BLaER1 treated with 17β-estradiol and CSF1 and Interleukin-3, amounts not matched to agents 10 nM and 100 nM (cell line): Measurements from ENCODE around the gene ELL.
A peak's percentile ranks its signal among the peaks of the same experiment; 100 is the strongest.

ENCODE experiments used
- H3K27ac ChIP-seq, 11 experiments: shearing (Covaris generic); formaldehyde crosslinking; 2 replicates each; pipeline ENCODE4 v1.8.1; 2022
- H3K27me3 ChIP-seq, 11 experiments: shearing (Covaris generic); formaldehyde crosslinking; 2 replicates each; pipeline ENCODE4 v1.8.1; 2022
- H3K36me3 ChIP-seq, 11 experiments: shearing (Covaris generic); formaldehyde crosslinking; 2 replicates each; pipeline ENCODE4 v1.8.1; 2022
- H3K4me1 ChIP-seq, 10 experiments: shearing (Covaris generic); formaldehyde crosslinking; 2 replicates each; pipeline ENCODE4 v1.8.1; 2022
- H3K4me2 ChIP-seq, 11 experiments: shearing (Covaris generic); formaldehyde crosslinking; 2 replicates each; pipeline ENCODE4 v1.8.1; 2022
- H3K4me3 ChIP-seq, 10 experiments: shearing (Covaris generic); formaldehyde crosslinking; 2 replicates each; pipeline ENCODE4 v1.8.1; 2022
- H3K9ac ChIP-seq, 11 experiments: shearing (Covaris generic); formaldehyde crosslinking; 2 replicates each; pipeline ENCODE4 v1.8.1; 2022
- H3K9me3 ChIP-seq, 11 experiments: shearing (Covaris generic); formaldehyde crosslinking; replicated peaks in 1 of 11; 2 replicates each; pipeline ENCODE4 v1.8.1; 2022
- H4K20me1 ChIP-seq, 11 experiments: shearing (Covaris generic); formaldehyde crosslinking; 2 replicates each; pipeline ENCODE4 v1.8.1; 2022
- Cebpa-rat ChIP-seq, 11 experiments: shearing (Covaris generic); IDR thresholded peaks; 2 replicates each; pipeline ENCODE4 v1.8.1; 2022

Gene ELL

DNA sequence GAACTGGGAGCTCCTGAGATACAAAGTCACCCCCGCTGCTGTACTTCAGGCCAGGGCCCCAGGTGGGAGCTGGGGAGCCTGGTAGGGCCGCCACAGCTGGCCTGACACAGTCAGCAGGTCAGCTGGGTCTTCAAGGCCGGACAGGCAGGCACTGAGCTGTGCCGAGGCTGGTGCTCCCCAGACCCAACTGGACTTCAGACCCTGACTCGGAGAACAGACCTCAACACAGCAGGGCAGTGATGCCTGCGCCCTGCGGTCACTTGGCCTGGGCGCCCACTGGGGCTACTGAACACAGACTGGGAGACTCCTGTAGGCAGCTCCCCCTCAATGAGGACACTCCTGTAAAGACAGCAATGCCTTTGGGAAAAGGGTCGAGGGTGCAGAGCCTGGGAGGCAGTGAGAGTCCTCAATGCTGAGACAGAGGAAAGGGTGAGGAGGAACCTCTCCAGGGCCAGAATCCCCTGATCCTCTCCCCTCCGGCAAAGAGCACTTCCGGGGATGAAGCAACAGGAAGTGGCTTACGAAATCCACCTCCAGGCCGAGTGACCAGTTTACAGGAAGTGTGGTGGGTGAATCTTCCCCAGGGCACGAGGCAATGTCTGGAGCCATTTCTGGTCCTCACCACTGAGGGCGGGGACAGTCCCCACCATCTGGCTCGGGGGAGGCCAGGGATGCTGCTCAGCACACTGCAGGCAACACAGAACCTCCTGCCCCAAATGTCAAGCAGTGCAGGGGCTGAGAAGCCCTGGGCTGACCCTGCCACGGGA lies 43.1 kb downstream of the ELL start:
- H3K27ac ChIP-seq, result peak overlapping the region; percentile 89 to 100 (median 98)
- H4K20me1 ChIP-seq, result peaks cover 0 to 36% (median 0%) of the 10 kb centered on the region in 11 experiments; a peak in 5 of 22 replicates
- no peaks in the 10 kb centered on the region for H3K27me3 ChIP-seq
- TF ChIP-seq Cebpa-rat (IDR thresholded peaks at IDR 0.05), result peak; percentile 95 to 99 (median 98)
- H3K36me3 ChIP-seq, result peaks cover 0 to 42% (median 16%) of the 10 kb centered on the region in 11 experiments; a peak in 11 of 22 replicates
- peak overlapping the region; percentile 80 to 91 (median 85) for H3K9ac ChIP-seq
- peak overlapping the region; percentile 86 to 99 (median 96) for H3K4me2 ChIP-seq
- peaks cover 84 to 100% (median 98%) of the 10 kb centered on the region in 10 experiments for H3K4me1 ChIP-seq
- H3K9me3 ChIP-seq, result peaks cover 0 to 26% (median 0%) of the 10 kb centered on the region in 11 experiments; a peak in 7 of 22 replicates
- peak overlapping the region in 7 of 10 experiments; percentile 23 to 58 (median 33); a peak in 14 of 20 replicates for H3K4me3 ChIP-seq

DNA sequence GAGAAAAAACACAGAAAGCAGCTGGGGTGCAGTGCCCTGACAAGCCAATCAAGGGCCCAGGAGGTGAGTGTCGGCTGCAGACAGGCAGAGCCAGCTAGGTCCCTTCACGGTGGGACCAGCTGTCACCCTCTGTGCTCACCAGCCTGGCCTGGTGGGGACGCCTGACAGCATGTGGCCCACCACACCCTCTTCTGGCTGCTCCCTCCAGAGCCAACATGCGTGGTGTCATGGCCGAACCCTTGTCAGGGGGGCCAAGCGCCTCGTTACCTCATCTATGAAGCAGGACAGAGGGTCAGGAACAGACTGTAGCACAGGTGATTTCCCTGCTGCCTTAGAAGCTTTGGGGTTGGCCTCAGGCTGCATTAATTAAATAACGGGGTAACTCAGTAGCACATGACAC lies 43.9 kb downstream of the ELL start:
- Histone ChIP-seq H3K9ac (peak overlapping the region; percentile 76 to 91 (median 85)), H3K27me3 (no peaks in the 10 kb centered on the region), H3K9me3 (peaks cover 0 to 26% (median 0%) of the 10 kb centered on the region in 11 experiments; a peak in 7 of 22 replicates), H3K27ac (peak overlapping the region; percentile 89 to 100 (median 98)), H3K4me3 (peak overlapping the region in 7 of 10 experiments; percentile 3 to 58 (median 33); a peak in 7 of 20 replicates), H3K36me3 (peaks cover 0 to 47% (median 19%) of the 10 kb centered on the region in 11 experiments; a peak in 13 of 22 replicates), H3K4me2 (peak overlapping the region; percentile 86 to 99 (median 96)), H3K4me1 (peaks cover 77 to 100% (median 92%) of the 10 kb centered on the region in 10 experiments), H4K20me1 (peaks cover 0 to 37% (median 5%) of the 10 kb centered on the region in 11 experiments; a peak in 7 of 22 replicates)
- no peak for TF ChIP-seq Cebpa-rat (IDR thresholded peaks at IDR 0.05)

DNA sequence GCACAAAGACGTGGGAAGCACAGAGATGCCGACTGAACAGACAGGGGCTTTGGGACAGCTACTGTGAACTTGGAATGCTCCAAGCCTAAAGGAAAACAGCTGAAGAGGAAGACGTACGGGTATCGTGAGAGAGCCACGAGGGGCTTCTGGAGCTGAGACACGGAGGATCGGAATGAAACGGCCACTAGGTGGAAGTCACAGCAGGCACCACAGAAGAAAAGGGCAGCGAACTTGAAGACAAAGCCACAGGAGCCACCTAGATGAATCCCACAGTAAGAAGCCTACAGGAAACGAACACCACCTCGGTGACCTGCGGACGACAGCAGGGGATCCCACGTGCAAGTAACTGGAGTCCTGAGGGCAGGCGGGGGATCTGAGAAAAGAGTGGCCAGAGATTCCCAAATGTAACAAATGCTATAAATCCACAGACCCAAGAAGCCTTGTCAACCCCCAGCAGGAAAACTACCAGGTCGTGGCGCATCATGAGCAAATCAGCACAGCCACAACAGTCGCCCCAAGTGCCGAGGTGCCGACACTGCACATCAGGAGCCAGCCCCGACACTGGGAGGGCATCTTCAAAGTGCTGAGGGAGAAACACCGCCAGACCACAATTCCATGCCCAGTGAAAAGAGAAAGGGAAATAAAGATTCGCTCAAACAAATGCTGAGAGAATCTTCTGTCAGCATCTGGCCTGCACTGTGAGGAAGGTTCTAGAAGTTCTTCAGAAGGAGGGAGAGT lies 44.7 kb downstream of the ELL start:
- Histone ChIP-seq H3K27ac (peak overlapping the region; percentile 89 to 100 (median 98)), H3K9ac (peak overlapping the region; percentile 76 to 91 (median 85); a peak in 21 of 22 replicates), H3K9me3 (peaks cover 0 to 23% (median 0%) of the 10 kb centered on the region in 11 experiments; a peak in 7 of 22 replicates), H3K36me3 (peaks cover 3 to 55% (median 25%) of the 10 kb centered on the region in 11 experiments; a peak in 18 of 22 replicates), H4K20me1 (peaks cover 0 to 43% (median 6%) of the 10 kb centered on the region in 11 experiments; a peak in 7 of 22 replicates), H3K4me2 (peak overlapping the region; percentile 86 to 99 (median 96)), H3K4me1 (peaks cover 72 to 100% (median 84%) of the 10 kb centered on the region in 10 experiments), H3K27me3 (no peaks in the 10 kb centered on the region), H3K4me3 (peak overlapping the region in 6 of 10 experiments; percentile 3 to 58 (median 26); a peak in 7 of 20 replicates)
- TF ChIP-seq Cebpa-rat (IDR thresholded peaks at IDR 0.05), result no peak

DNA sequence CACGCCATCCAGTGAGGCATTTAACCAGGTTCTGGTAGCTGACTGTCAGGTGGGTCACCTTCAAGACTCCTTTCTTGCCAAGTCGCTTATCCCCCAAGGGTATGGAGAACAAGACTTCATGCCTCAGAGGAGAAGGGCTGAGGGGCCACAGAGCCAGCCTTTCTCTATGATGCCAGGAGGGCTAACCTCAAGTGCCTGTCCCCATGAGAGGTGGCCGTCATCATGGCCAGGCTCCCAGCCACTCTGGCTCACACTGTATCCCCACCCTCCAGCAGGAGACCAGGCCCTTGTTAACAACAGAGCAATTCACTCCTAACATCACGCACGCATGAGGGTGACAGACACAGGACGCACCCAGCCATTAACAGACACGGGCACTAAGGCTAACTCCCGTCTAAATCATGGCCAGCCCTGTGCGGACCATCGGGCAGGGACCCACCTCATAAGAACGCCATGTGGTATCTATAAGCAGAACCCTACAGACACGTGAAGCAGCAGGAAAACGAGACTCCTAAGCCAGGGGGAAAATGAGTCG lies 45.3 kb downstream of the ELL start:
- TF ChIP-seq Cebpa-rat (IDR thresholded peaks at IDR 0.05), result no peak
- Histone ChIP-seq H4K20me1 (peaks cover 0 to 45% (median 6%) of the 10 kb centered on the region in 11 experiments; a peak in 7 of 22 replicates), H3K9me3 (peaks cover 0 to 17% (median 0%) of the 10 kb centered on the region in 11 experiments; a peak in 7 of 22 replicates), H3K4me1 (peaks cover 72 to 100% (median 78%) of the 10 kb centered on the region in 10 experiments), H3K4me2 (peak overlapping the region; percentile 86 to 99 (median 96)), H3K36me3 (peaks cover 4 to 57% (median 25%) of the 10 kb centered on the region in 11 experiments; a peak in 21 of 22 replicates), H3K4me3 (peak overlapping the region in 3 of 10 experiments; percentile 2 to 58 (median 26); a peak in 3 of 20 replicates), H3K27me3 (no peaks in the 10 kb centered on the region), H3K27ac (peak overlapping the region; percentile 89 to 100 (median 98)), H3K9ac (peak overlapping the region; percentile 65 to 91 (median 85); a peak in 19 of 22 replicates)

DNA sequence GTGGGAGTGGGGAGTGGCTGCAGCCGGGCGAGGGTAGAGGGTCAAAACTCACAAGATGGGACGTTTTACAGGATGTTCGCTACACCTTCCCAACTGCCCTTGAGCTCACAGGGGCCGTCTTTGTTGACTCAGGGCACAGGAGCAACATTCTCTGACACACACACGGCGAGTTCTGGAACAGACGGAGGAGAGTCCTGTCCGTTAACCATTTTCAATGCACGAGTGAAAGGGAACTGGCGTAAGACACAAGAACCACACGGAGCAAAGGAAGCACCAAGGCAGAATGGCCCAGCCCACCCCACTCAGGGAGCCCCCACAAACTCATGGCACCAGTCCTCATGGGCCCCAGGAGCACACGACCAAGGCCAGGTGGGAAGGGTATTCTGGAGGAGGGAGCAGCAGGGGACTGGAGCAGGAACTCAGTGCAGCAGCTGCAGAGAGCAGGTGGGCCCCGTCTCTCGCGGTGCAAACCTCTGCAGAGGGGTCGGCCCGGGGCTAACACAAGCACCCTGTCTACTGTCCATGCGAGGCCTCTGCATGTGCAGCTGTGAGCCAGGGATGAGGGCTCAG lies 46.0 kb downstream of the ELL start:
- H3K36me3 ChIP-seq, result peaks cover 11 to 63% (median 32%) of the 10 kb centered on the region in 11 experiments; a peak in 21 of 22 replicates
- H3K4me3 ChIP-seq, result peak overlapping the region in 3 of 10 experiments; percentile 2 to 12 (median 11); a peak in 2 of 20 replicates
- no peaks in the 10 kb centered on the region for H3K27me3 ChIP-seq
- TF ChIP-seq Cebpa-rat (IDR thresholded peaks at IDR 0.05), result no peak
- H3K4me1 ChIP-seq, result peaks cover 64 to 100% (median 73%) of the 10 kb centered on the region in 10 experiments
- peaks cover 0 to 48% (median 12%) of the 10 kb centered on the region in 11 experiments; a peak in 8 of 22 replicates for H4K20me1 ChIP-seq
- H3K4me2 ChIP-seq, result peak overlapping the region; percentile 86 to 99 (median 96)
- H3K27ac ChIP-seq, result peak overlapping the region; percentile 22 to 99 (median 98); a peak in 20 of 22 replicates
- peaks cover 0 to 16% (median 0%) of the 10 kb centered on the region in 11 experiments; a peak in 7 of 22 replicates for H3K9me3 ChIP-seq
- peak overlapping the region; percentile 0 to 86 (median 40); a peak in 14 of 22 replicates for H3K9ac ChIP-seq

DNA sequence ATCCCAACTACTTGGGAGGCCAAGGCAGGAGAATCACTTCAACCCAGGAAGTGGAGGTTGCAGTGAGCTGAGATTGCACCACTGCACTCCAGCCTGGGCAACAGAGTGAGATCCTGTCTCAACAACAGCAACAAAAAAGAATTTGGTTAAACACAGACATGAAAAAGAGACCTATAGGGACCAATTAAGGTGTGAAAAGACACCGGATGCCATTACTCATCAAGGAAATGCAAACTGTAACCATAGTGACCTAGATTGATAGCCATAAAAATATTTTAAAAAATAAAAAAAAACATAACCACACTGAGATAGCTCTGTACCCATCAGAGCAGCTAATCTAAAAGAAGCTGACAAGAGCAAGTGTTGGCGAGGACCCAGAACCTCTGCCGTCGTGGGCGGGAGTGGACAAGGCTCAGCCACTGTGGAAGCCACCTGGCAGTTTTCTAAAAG lies 46.8 kb downstream of the ELL start:
- peaks cover 13 to 72% (median 40%) of the 10 kb centered on the region in 11 experiments; a peak in 21 of 22 replicates for H3K36me3 ChIP-seq
- peaks cover 1 to 55% (median 20%) of the 10 kb centered on the region in 11 experiments; a peak in 14 of 22 replicates for H4K20me1 ChIP-seq
- H3K4me1 ChIP-seq, result peaks cover 56 to 100% (median 72%) of the 10 kb centered on the region in 10 experiments
- H3K4me2 ChIP-seq, result peak overlapping the region; percentile 86 to 99 (median 96)
- H3K27me3 ChIP-seq, result no peaks in the 10 kb centered on the region
- TF ChIP-seq Cebpa-rat (IDR thresholded peaks at IDR 0.05), result no peak
- H3K4me3 ChIP-seq, result peak overlapping the region in 1 of 10 experiments; percentile 2; a peak in 2 of 20 replicates
- peak overlapping the region in 4 of 11 experiments; percentile 48 to 86 (median 56); a peak in 5 of 22 replicates for H3K9ac ChIP-seq
- peak overlapping the region; percentile 22 to 99 (median 98); a peak in 21 of 22 replicates for H3K27ac ChIP-seq
- H3K9me3 ChIP-seq, result peaks cover 0 to 16% (median 0%) of the 10 kb centered on the region in 11 experiments; a peak in 7 of 22 replicates

DNA sequence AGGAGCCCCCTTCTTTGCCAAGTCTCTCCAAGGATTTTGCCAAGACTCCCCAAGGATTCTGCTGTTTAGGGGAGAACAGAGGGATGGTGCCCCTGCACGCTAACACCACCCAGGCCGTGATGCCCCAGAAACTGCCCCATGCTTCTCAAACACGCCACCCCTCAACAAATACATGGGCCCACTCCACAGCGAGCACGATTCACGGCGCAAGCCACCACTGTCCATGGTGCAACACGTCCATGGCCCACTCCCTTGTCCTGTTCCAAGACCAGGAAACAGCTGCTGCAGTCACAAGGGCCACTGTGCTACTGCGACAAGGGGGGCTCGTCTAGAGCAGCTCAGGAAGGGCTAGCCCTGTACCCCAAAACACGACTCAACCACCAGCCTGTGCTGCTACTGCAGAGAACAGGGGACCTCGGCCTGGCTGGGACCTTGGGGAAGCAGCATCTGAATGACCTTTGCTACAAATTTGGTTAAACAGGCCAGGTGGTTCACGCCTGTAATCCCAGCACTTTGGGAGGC lies 47.4 kb downstream of the ELL start:
- peaks cover 13 to 78% (median 43%) of the 10 kb centered on the region in 11 experiments; a peak in 21 of 22 replicates for H3K36me3 ChIP-seq
- no peaks in the 10 kb centered on the region for H3K27me3 ChIP-seq
- H3K9me3 ChIP-seq, result peaks cover 0 to 16% (median 0%) of the 10 kb centered on the region in 11 experiments; a peak in 7 of 22 replicates
- H3K9ac ChIP-seq, result peak overlapping the region in 3 of 11 experiments; percentile 28 to 65 (median 52); a peak in 5 of 22 replicates
- peaks cover 50 to 100% (median 72%) of the 10 kb centered on the region in 10 experiments for H3K4me1 ChIP-seq
- peak overlapping the region; percentile 22 to 99 (median 98); a peak in 20 of 22 replicates for H3K27ac ChIP-seq
- peaks cover 7 to 58% (median 26%) of the 10 kb centered on the region in 11 experiments; a peak in 17 of 22 replicates for H4K20me1 ChIP-seq
- TF ChIP-seq Cebpa-rat (IDR thresholded peaks at IDR 0.05), result no peak
- peak overlapping the region; percentile 86 to 99 (median 96); a peak in 20 of 22 replicates for H3K4me2 ChIP-seq
- peak overlapping the region in 1 of 10 experiments; percentile 2; a peak in 1 of 20 replicates for H3K4me3 ChIP-seq
